Heart left ventricle (tissue), 16 donors: ENCODE measurements around the gene CD151. TPM values are rescaled to one million over a fixed set of nuclear protein-coding genes. Genes with fewer than 3 reads are reported as not detected.

Experiments
- ATAC-seq, 4 donors: fragments of 200-7000 bp; cut with Tn5 transposase; one replicate each; pipeline ENCODE4 v1.9.1; 2020 to 2022; ENCODE audit warnings: moderate library complexity in 4 of 4, mild to moderate bottlenecking in 3 of 4, moderate number of reproducible peaks in 1 of 4
- DNase-seq, 5 donors: peaks; one replicate each; pipeline ENCODE4 v3.0.0-alpha.2; 2020
- H3K27ac ChIP-seq, 12 donors: fragments of 200-600 bp; sonication (generic) in 4 of 12; one replicate each; pipeline versions ENCODE4 v1.5.0 to v1.8.0; 2016 to 2022; ENCODE audit warnings: mild to moderate bottlenecking in 2 of 12
- H3K27me3 ChIP-seq, 9 donors: fragments of 200-600 bp; sonication (generic) in 2 of 9; one replicate each; pipeline versions ENCODE4 v1.5.1 to v1.8.0; 2016 to 2022; ENCODE audit warnings: mild to moderate bottlenecking in 3 of 9
- H3K36me3 ChIP-seq, 9 donors: fragments of 200-600 bp; sonication (generic) in 2 of 9; one replicate each; pipeline versions ENCODE4 v1.5.0 to v1.8.0; 2018 to 2022; ENCODE audit warnings: mild to moderate bottlenecking in 2 of 9
- H3K4me1 ChIP-seq, 12 donors: fragments of 200-600 bp; sonication (generic) in 4 of 12; one replicate each; pipeline versions ENCODE4 v1.5.0 to v1.8.0; 2016 to 2022; ENCODE audit warnings: mild to moderate bottlenecking in 3 of 12
- H3K4me3 ChIP-seq, 12 donors: fragments of 200-600 bp; sonication (generic) in 4 of 12; one replicate each; pipeline versions ENCODE4 v1.5.0 to v1.8.0; 2017 to 2022; ENCODE audit warnings: mild to moderate bottlenecking in 9 of 12, moderate library complexity in 4 of 12
- H3K9me3 ChIP-seq, 12 donors: fragments of 200-600 bp; sonication (generic) in 4 of 12; one replicate each; pipeline versions ENCODE4 v1.5.0 to v1.8.0; 2016 to 2022; ENCODE audit warnings: mild to moderate bottlenecking in 1 of 12
- CTCF ChIP-seq, 12 donors: fragments of 200-600 bp; sonication (generic) in 4 of 12; IDR thresholded peaks; one replicate each; pipeline versions ENCODE4 v1.5.0 to v1.8.0; 2018 to 2022; ENCODE audit warnings: antibody characterized with exemption in 12 of 12, mild to moderate bottlenecking in 5 of 12
- POLR2A ChIP-seq, 2 donors: fragments of 450-650 bp; IDR thresholded peaks; one replicate each; pipeline ENCODE4 v1.6.1; 2017; ENCODE audit warnings: antibody characterized with exemption in 2 of 2, mild to moderate bottlenecking in 2 of 2, moderate library complexity in 2 of 2
- WGBS, 4 donors: extraction: QIAGEN DNeasy Blood & Tissue Kit in 2 of 4; methylation state at CpG; one replicate each; pipeline versions ENCODE4 v1.1.5 to v1.1.7; 2013 to 2018; 5-methylcytosine and 5-hydroxymethylcytosine counted together
- intact Hi-C, 10 donors: fragments of 100-400 bp; cut with DNase I; formaldehyde crosslinking; loops; one replicate each; pipeline versions ENCODE4 v1.11.1 to v1.14.2; 2022
- polyA plus RNA-seq, 2 donors: library from polyadenylated mRNA; stranded (reverse); fragments of 200-250 nt; gene quantifications; one replicate each; pipeline ENCODE4 v1.2.3, GENCODE V29; 2013
- total RNA-seq, 9 donors: library from RNA; depleted of rRNA in 2 of 9; stranded (reverse); fragments of >200 nt in 2 of 9; fragmentation: NEBNext Ultra II Directional in 3 of 9; extraction: Animal tissue kit (Norgen Biotek cat#: 25700) in 3 of 9; gene quantifications; one replicate each; pipeline versions ENCODE4 v1.1.0 to v1.2.4, GENCODE V29; 2016 to 2023
- donor health status: ischemic (EF 13 %, LVEDD 7.1; RV severe dilation, severe dysfunction).
- donor health status: healthy with polysubstance abuse.
- donor health status: DM: no; HTN: yes; CAD: no.
- donor health status: DM: no; HTN: no; CAD: no.
- donor health status: ischemic (EF 25% LVEDD 6.9; RV normal size, moderate dysfunction).
- donor health status: ischemic (EF 25% LVEDD 5.7; RV mildly dilated, moderate dysfunction).
- donor health status: healthy.
- donor health status: DM: yes; HTN: yes; CAD: no.
- donor health status: ischemic (EF 35%, LVEDD 5.7; RV mildly dilated, moderate dysfunction).
- donor health status: nonischemic (EF 11% LVEDD 7.7; RV severe dilation, severe dysfunction).
- donor health status: DM: yes; HTN: yes; CAD: no.
- donor health status: PGD.
- donor health status: ischemic (EF 29% LVEDD 5.4; RV normal size, mild dysfunction).
- donor health status: nonischemic (EF 23%, LVEDD 6.1; RV moderate dilation, normal function).

CD151 gene
- total and polyA plus RNA-seq, 11 donors, result 323 to 817 (median 477) TPM

- DNase-seq (peak in 1 of 5 donors; percentile 31), ATAC-seq (no peak)
- peaks cover 7 to 82% (median 52%) of the 10 kb centered on the region in 12 donors for H3K4me1 ChIP-seq
- intact Hi-C loops, result loop anchor here in 1 of 10 donors (5.0 kb wide), 1 partner anchor 33 kb away; the partner anchor contains the start of genes PIDD1 and RPLP2
- WGBS, 4 donors, result 73 to 79% (median 74%) methylated on average over 12 to 25 of the region's 25 CpGs
- H3K9me3 ChIP-seq, result no peaks in the 10 kb centered on the region
- H3K27ac ChIP-seq, result no peak overlapping the region
- peaks cover 0 to 56% (median 48%) of the 10 kb centered on the region in 9 donors for H3K36me3 ChIP-seq
- no peaks in the 10 kb centered on the region for H3K27me3 ChIP-seq
- TF ChIP-seq POLR2A (IDR thresholded peaks at IDR 0.05) (no peak), CTCF (IDR thresholded peaks at IDR 0.05) (no peak)
- peak overlapping the region in 3 of 12 donors; percentile 92 to 100 (median 94) for H3K4me3 ChIP-seq
These were observed 7.3 kb downstream of the CD151 start for GRCh38 chr11:839875-840617.

DNA sequence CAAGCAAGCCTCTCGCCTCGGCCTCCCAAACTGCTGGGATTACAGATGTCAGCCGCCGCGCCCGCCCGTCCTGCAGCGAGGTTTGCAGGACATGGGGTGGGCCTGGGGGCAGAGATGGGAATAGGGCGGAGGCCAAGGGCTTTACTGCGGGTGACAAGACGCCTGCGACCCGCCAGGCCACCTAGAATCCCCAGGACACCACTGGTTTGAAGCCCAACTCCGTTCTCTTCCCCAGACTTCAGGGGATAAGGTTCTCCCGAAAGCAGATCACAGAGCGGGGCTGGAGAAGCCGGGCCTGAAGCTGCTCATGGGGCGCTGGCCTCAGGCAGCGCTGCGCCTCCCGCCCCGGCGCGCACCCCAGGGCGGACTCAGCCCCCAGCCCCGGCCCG lies 9.2 kb downstream of the CD151 start:
- peaks cover 0 to 44% (median 36%) of the 10 kb centered on the region in 9 donors for H3K36me3 ChIP-seq
- TF ChIP-seq POLR2A (IDR thresholded peaks at IDR 0.05), result no peak
- no peak for TF ChIP-seq CTCF (IDR thresholded peaks at IDR 0.05)
- no peaks in the 10 kb centered on the region for H3K27me3 ChIP-seq
- ATAC-seq, result peak in 2 of 4 donors; percentile 2 to 9
- H3K4me3 ChIP-seq, result peak overlapping the region; percentile 78 to 100 (median 93)
- no peaks in the 10 kb centered on the region for H3K9me3 ChIP-seq
- peaks cover 7 to 83% (median 55%) of the 10 kb centered on the region in 12 donors for H3K4me1 ChIP-seq
- peak overlapping the region; percentile 86 to 99 (median 96) for H3K27ac ChIP-seq
- DNase-seq, result no peak
- intact Hi-C loops, result loop anchor here in 2 of 10 donors (1.0 to 5.0 kb wide), 2 partner anchors 33 to 35 kb away; partner anchors contain the start of genes RPLP2 (in 2 of the 2) and PIDD1 (in 1 of the 2)
- WGBS, 4 donors, result 1% methylated on average over 16 to 27 of the region's 27 CpGs

DNA sequence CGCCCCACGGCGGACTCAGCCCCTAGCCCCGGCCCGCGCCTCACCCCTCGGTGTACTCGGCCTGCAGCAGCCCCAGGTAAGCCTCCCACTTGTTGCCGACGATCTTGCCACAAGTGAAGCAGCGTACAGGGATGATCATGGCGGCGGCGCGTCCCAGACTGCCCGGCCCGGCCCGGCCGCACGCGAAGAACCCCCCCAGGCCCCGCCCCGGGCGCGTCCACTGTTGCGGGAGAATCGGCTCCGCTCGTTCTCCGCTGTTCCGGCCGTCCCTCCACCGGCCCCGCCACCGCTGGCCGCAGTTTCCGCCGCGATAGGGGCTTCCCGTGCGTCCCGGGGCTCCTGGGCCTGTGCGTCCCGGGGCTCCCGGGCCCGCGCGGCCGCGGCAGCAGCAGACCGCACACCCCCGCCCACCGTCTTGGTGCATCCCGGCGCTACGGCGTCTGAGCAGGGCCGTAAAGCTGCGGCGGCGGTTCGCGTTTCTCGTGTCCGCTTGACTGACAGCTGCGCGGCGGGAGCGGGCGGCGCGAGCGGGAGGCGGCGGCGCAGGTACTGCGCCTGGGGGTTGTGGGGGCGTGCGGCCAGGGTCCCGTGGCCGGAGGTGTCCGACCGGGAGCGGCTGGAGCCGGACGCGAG lies 9.7 kb downstream of the CD151 start, which contains the start of the genes POLR2L and TSPAN4:
Gene POLR2L, minus strand, starts transcription at position 160 of the 633 bp plus-strand sequence. Its CDS starts 21 bp downstream, at position 139.
Gene TSPAN4, plus strand, starts transcription at position 483 of the 633 bp plus-strand sequence. CDS start 7,453 bp downstream, outside the sequence.
- peak within 1 kb of the TSS; percentile 78 to 100 (median 93) for H3K4me3 ChIP-seq
- H3K36me3 ChIP-seq, result peaks cover 0 to 39% (median 31%) of the 10 kb centered on the region in 9 donors
- TF ChIP-seq CTCF (IDR thresholded peaks at IDR 0.05) (no peak), POLR2A (IDR thresholded peaks at IDR 0.05) (peak in 1 of 2 donors; percentile 93)
- no peaks in the 10 kb centered on the region for H3K9me3 ChIP-seq
- ATAC-seq (peak in 2 of 4 donors; percentile 63 to 64), DNase-seq (peak; percentile 92 to 94 (median 93))
- intact Hi-C loops, result loop anchor here in 2 of 10 donors (1.0 to 5.0 kb wide), 2 partner anchors 33 to 35 kb away; partner anchors contain the start of genes RPLP2 (in 2 of the 2) and PIDD1 (in 1 of the 2)
- peak within 1 kb of the TSS; percentile 86 to 99 (median 96) for H3K27ac ChIP-seq
- H3K27me3 ChIP-seq, result no peaks in the 10 kb centered on the region
- 0% methylated on average over 15 to 87 of the region's 87 CpGs for WGBS, 4 donors
- peaks cover 7 to 78% (median 50%) of the 10 kb centered on the region in 12 donors for H3K4me1 ChIP-seq
